ENCODE results near the gene NSUN5. TPM values are rescaled to one million over a fixed set of nuclear protein-coding genes. Genes with fewer than 3 reads are reported as not detected.

The NSUN5 gene
- total RNA-seq, result 10 to 100 TPM; 31.4 to 39.7 (median 35.0) TPM

DNA sequence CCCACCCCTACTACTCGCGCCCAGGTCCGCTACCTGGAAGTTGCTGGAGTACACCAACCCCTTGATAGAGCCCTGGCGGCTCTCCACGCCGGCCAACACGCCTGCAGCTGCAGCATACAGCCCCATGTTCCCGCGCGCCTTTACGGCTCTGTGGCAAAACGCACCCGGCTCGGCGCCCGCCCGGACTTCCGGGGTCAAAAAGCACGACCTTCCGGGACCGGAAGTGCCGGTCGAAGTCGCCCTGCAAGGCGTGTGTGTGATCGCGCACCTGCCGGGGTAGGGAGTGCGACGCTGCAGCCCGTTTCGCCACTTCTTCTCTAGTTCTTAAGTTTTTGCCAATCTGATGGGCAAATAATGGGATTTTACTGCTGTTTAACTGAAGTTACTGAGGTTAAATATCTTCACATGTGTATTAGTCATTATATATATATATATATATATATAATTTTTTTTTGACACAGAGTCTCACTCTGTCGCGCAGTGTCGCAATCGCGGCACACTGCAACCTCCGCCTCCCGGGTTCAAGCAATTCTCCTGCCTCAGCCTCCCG lies at the start of gene NSUN5:
TSS of gene NSUN5 (minus strand) at position 162 of the 550 bp plus-strand sequence. CDS start at position 126, 36 bp downstream.
- TF ChIP-seq, protein P1, sequence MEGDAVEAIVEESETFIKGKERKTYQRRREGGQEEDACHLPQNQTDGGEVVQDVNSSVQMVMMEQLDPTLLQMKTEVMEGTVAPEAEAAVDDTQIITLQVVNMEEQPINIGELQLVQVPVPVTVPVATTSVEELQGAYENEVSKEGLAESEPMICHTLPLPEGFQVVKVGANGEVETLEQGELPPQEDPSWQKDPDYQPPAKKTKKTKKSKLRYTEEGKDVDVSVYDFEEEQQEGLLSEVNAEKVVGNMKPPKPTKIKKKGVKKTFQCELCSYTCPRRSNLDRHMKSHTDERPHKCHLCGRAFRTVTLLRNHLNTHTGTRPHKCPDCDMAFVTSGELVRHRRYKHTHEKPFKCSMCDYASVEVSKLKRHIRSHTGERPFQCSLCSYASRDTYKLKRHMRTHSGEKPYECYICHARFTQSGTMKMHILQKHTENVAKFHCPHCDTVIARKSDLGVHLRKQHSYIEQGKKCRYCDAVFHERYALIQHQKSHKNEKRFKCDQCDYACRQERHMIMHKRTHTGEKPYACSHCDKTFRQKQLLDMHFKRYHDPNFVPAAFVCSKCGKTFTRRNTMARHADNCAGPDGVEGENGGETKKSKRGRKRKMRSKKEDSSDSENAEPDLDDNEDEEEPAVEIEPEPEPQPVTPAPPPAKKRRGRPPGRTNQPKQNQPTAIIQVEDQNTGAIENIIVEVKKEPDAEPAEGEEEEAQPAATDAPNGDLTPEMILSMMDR (IDR thresholded peaks at IDR 0.05), result no peak
- intact Hi-C loops (cut with DNase I; ENCODE audit: low total_unique reads), result no loop called here
- H3K4me3 ChIP-seq (ENCODE audit: low read depth, poor library complexity, severe bottlenecking), result peak within 1 kb of the TSS; percentile 68
- DNase-seq (ENCODE audit: low spot score in 2 of 2), result peak; percentile 85 to 97
- WGBS, 2 donors, result 11 to 14% methylated on average over 33 to 36 of the region's 40 CpGs

- H3K4me3 ChIP-seq (ENCODE audit: low read depth, poor library complexity, severe bottlenecking), result no peak overlapping the region
- no peak for DNase-seq (ENCODE audit: low spot score in 2 of 2)
- WGBS, 2 donors, result 74 to 78% methylated on average over 5 of the region's 5 CpGs
- intact Hi-C loops (cut with DNase I; ENCODE audit: low total_unique reads), result no loop called here
- no peak for TF ChIP-seq POLR2A (IDR thresholded peaks at IDR 0.05)
- TF ChIP-seq, protein P1 (IDR thresholded peaks at IDR 0.05), result no peak
These were observed 47.5 kb upstream of the NSUN5 start for GRCh38 chr7:73356159-73356558.

DNA sequence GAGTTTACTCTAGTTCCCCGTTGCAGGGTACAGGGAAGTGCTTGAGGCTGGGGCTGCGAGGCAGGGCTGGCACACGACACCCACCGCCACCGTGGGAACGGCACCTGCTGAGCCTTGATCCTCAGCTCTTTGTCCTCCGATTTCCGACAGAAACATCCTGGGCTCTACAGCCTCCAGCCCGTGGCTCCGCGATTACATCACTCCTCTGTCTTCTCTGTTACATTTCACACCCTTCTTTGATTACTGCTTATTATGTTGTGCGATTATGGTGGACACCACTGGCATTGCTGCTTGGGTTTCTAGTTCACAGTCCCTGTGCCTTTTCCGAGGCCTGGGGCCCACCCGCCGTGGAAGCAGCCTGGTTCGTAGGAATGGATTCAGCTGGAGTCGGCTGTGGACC lies 46.2 kb upstream of the NSUN5 start:
- intact Hi-C loops (cut with DNase I; ENCODE audit: low total_unique reads), result no loop called here

DNA sequence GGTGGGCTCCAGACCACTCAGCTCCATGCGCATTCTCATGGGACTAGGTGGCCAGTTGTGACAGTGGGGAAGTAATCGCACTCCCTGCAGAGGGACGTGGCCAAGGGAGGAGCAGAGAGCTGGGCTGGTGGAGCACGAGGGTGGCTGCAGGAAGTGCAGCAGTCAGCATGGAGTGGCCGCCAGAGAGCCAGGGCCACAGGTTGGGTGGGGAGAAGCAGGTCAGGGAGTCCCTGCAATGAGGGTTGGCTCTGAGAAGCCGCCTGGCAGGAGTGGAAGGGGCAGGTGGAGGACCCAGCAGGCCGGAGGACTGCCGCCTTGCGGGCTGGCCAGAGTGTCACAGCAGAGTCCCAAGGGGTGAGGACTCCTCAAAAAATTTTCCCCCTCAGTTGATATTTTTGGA lies 45.6 kb upstream of the NSUN5 start:
- TF ChIP-seq, protein P1 (IDR thresholded peaks at IDR 0.05), result no peak
- TF ChIP-seq POLR2A (IDR thresholded peaks at IDR 0.05), result no peak
- no peak overlapping the region for H3K4me3 ChIP-seq (ENCODE audit: low read depth, poor library complexity, severe bottlenecking)
- DNase-seq (ENCODE audit: low spot score in 2 of 2), result no peak
- 79 to 88% methylated on average over 9 of the region's 9 CpGs for WGBS, 2 donors
- intact Hi-C loops (cut with DNase I; ENCODE audit: low total_unique reads), result no loop called here

More for the DNA sequence above, 46.2 kb upstream of the NSUN5 start:
- H3K4me3 ChIP-seq (ENCODE audit: low read depth, poor library complexity, severe bottlenecking), result no peak overlapping the region
- 83 to 84% methylated on average over 16 to 17 of the region's 17 CpGs for WGBS, 2 donors
- no peak for DNase-seq (ENCODE audit: low spot score in 2 of 2)
- TF ChIP-seq POLR2A (IDR thresholded peaks at IDR 0.05), result no peak
- TF ChIP-seq, protein P1 (IDR thresholded peaks at IDR 0.05), result no peak

- intact Hi-C loops (cut with DNase I; ENCODE audit: low total_unique reads), result no loop called here
- no peak for DNase-seq (ENCODE audit: low spot score in 2 of 2)
- H3K4me3 ChIP-seq (ENCODE audit: low read depth, poor library complexity, severe bottlenecking), result no peak overlapping the region
- TF ChIP-seq POLR2A (IDR thresholded peaks at IDR 0.05), result no peak
- TF ChIP-seq, protein P1 (IDR thresholded peaks at IDR 0.05), result no peak
- WGBS, 2 donors, result 79 to 83% methylated on average over 6 of the region's 6 CpGs
These were observed 44.6 kb upstream of the NSUN5 start for GRCh38 chr7:73353243-73353642.

GRCh38 chr7:73352784-73353183 lies 44.2 kb upstream of the NSUN5 start:
- intact Hi-C loops (cut with DNase I; ENCODE audit: low total_unique reads), result no loop called here
- DNase-seq (ENCODE audit: low spot score in 2 of 2), result no peak
- TF ChIP-seq POLR2A (IDR thresholded peaks at IDR 0.05), result no peak
- TF ChIP-seq, protein P1 (IDR thresholded peaks at IDR 0.05), result no peak
- 92 to 93% methylated on average over 3 of the region's 3 CpGs for WGBS, 2 donors
- H3K4me3 ChIP-seq (ENCODE audit: low read depth, poor library complexity, severe bottlenecking), result no peak overlapping the region

All from lower leg skin (tissue), 4 donors.